Cardiac fibroblast (primary cell): Measurements from ENCODE around the gene CEP41.
"Not testable (repeated sequence)": the region's sequence is repeated elsewhere in the genome, so short reads cannot be mapped to it uniquely, and the experiment has no call there.

ENCODE experiments used
- DNase-seq, 2 donors: peaks; one replicate each; pipeline versions ENCODE4 v3.0.0 to v3.0.0-alpha.2; 2010; ENCODE audit warnings: low read depth in 2 of 2
- H3K4me3 ChIP-seq, 2 donors: replicated peaks in 1 of 2; 1 replicate in 1 of 2; 2 replicates in 1 of 2; pipeline ENCODE4 v1.5.1; 2011; ENCODE audit warnings: low read depth in 2 of 2, low read length in 2 of 2, mild to moderate bottlenecking in 2 of 2, moderate library complexity in 1 of 2
- CTCF ChIP-seq: IDR thresholded peaks from one replicate; pipeline ENCODE4 v1.5.1; 2011; ENCODE audit warnings: low read depth, mild to moderate bottlenecking, low read length, inconsistent platforms

CEP41 gene

GRCh38 chr7:130463553-130464434, 23.0 kb upstream of the CEP41 start:
- TF ChIP-seq CTCF: no peak
- no peak for DNase-seq
- no peak overlapping the region for H3K4me3 ChIP-seq

GRCh38 chr7:130461272-130461671, 20.5 kb upstream of the CEP41 start:
- no peak overlapping the region for H3K4me3 ChIP-seq
- no peak for TF ChIP-seq CTCF
- DNase-seq: no peak

GRCh38 chr7:130458257-130458656, 17.4 kb upstream of the CEP41 start:
- TF ChIP-seq CTCF: no peak
- DNase-seq: no peak
- H3K4me3 ChIP-seq: no peak overlapping the region

DNA sequence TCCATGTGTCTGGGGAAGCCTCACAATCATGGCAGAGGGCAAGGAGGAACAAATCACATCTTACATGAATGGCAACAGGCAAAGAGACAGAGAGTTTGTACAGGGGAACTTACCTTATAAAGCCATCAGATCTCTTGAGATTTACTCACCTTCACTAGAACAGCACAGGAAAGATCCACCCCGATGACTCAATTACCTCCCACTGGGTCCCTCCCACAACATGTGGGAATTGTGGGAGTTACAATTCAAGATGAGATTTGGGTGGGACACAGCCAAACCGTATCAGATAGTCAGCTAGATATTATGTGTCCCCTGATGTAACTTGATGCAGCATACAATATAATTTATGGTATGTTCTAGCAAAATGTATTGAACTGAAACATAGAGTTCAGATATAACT, 14.1 kb upstream of the CEP41 start:
- DNase-seq: no peak
- TF ChIP-seq CTCF: no peak
- H3K4me3 ChIP-seq: no peak overlapping the region

- TF ChIP-seq CTCF: no peak
- no peak overlapping the region for H3K4me3 ChIP-seq
- DNase-seq: peak in 1 of 2 donors; percentile 44
These were observed 12.1 kb upstream of the CEP41 start for GRCh38 chr7:130452951-130453350.

DNA sequence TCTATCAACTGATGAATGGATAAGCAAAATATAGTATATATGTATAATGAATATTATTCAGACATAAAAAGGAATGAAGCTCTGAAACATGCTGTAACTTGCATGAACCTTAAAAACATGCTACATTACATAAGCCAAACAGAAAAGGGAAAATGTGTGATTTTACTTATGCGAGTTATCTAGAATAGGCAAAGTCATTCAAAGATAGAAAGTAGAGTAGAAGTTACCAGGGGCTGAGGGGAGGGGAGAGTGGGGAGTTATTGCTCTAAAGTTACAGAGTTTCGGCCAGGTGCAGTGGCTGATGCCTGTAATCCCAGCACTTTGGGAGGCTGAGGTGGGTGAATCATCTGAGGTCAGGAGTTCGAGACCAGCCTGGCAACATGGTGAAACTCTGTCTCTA, 10.5 kb upstream of the CEP41 start:
- H3K4me3 ChIP-seq, DNase-seq: not testable (repeated sequence)

DNA sequence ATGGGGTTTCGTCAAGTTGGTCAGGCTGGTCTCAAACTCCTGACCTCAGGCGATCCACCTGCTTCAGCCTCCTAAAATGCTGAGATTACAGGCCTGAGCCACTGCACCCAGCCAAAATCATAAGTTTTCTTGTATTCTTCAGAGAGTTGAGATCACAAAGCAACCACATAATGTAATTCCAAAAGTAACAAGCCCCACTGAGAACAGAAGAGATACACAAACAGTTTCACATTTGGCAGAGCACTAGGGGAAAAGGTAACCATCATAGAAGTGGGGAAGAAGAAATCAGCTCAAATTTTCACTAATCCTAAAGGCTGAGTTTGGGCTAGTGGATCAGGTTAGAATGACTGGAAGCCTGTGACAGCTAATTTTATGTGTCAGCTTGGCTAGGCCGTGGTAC, 5.4 kb upstream of the CEP41 start:
- no peak for TF ChIP-seq CTCF
- DNase-seq: no peak

More for the DNA sequence above, 5.4 kb upstream of the CEP41 start:
- H3K4me3 ChIP-seq: no peak overlapping the region
